HepG2 (cell line): Measurements from ENCODE around the gene KRTAP20-3. TPM values are rescaled to one million over a fixed set of nuclear protein-coding genes. Genes with fewer than 3 reads are reported as not detected.

Experiments
- ATAC-seq: fragments of 200-7000 bp; cut with Tn5 transposase; 3 replicates; pipeline ENCODE4 v1.9.1; 2020; ENCODE audit warnings: mild to moderate bottlenecking, moderate library complexity
- BruUV-seq: library from RNA; stranded (reverse); fragments of 400-500 nt; replicated peaks from 2 replicates; lab custom pipeline; 2021; lab: Mats Ljungman, UMichigan
- CTCF ChIA-PET: fragments of 300-600 bp; formaldehyde crosslinking; extraction: SDS; loops from one replicate; lab custom pipeline; 2021; ENCODE audit warnings: low total read pairs, inconsistent platforms, low intra/inter-chr PET ratio; lab: Yijun Ruan, JAX
- POLR2A ChIA-PET: fragments of 350-600 bp; sonication (Branson Sonifier 250); formaldehyde crosslinking; loops from one replicate; lab custom pipeline; 2020; ENCODE audit warnings: antibody characterized with exemption, inconsistent platforms; lab: Yijun Ruan, JAX
- DNase-seq: peaks from one replicate; pipeline ENCODE4 v3.0.0-alpha.2; 2015; ENCODE audit warnings: low spot score
- FAIRE-seq: peaks from 3 replicates; lab custom pipeline; 2011; peaks lifted over from hg19 to GRCh38; lab: Jason Lieb, UNC
- H2AFZ ChIP-seq: one replicate; pipeline ENCODE4 v1.6.1; 2011; ENCODE audit warnings: low read length, inconsistent platforms
- H3K27ac ChIP-seq: fragments of 300-600 bp; 3 replicates; pipeline ENCODE4 v1.8.0; 2011; ENCODE audit warnings: mixed run types, mild to moderate bottlenecking, mixed read lengths, low read length, inconsistent platforms; ENCODE audit not compliant: insufficient read depth; ENCODE audit errors: extremely low read length
- H3K27me3 ChIP-seq, 2 experiments: fragments of 200-600 bp in 1 of 2; 2 replicates in 1 of 2; 3 replicates in 1 of 2; pipeline versions ENCODE4 v1.6.0 to v1.8.0; 2011; ENCODE audit warnings: low read length in 2 of 2, mild to moderate bottlenecking in 2 of 2, moderate library complexity in 2 of 2, inconsistent platforms in 1 of 2; ENCODE audit not compliant: insufficient read depth in 2 of 2, control insufficient read depth in 1 of 2
- H3K36me3 ChIP-seq, 2 experiments: fragments of 200-600 bp in 1 of 2; replicated peaks in 1 of 2; 2 replicates in 1 of 2; 3 replicates in 1 of 2; pipeline versions ENCODE4 v1.5.1 to v1.8.0; 2011; ENCODE audit warnings: low read length in 2 of 2, inconsistent platforms in 1 of 2; ENCODE audit not compliant: insufficient read depth in 2 of 2, control insufficient read depth in 1 of 2
- H3K4me1 ChIP-seq: 2 replicates; pipeline ENCODE4 v1.5.1; 2012; ENCODE audit warnings: low read length, inconsistent platforms; ENCODE audit not compliant: insufficient read depth
- H3K4me2 ChIP-seq: 2 replicates; pipeline ENCODE4 v1.6.0; 2011; ENCODE audit warnings: low read depth, low read length, inconsistent platforms
- H3K4me3 ChIP-seq, 3 experiments: fragments of 200-600 bp in 1 of 3; sonication (generic), shearing (Covaris generic) in 1 of 3; replicated peaks in 1 of 3; 2 replicates each; pipeline ENCODE4 v1.5.1; 2011 to 2016; ENCODE audit warnings: low read length in 3 of 3, inconsistent platforms in 2 of 3, low read depth in 2 of 3, mild to moderate bottlenecking in 2 of 3, control low read depth in 1 of 3, mixed read lengths in 1 of 3; ENCODE audit not compliant: insufficient read depth in 1 of 3
- H3K79me2 ChIP-seq: one replicate; pipeline ENCODE4 v1.6.1; 2011; ENCODE audit warnings: low read length, inconsistent platforms; ENCODE audit not compliant: insufficient read depth
- H3K9ac ChIP-seq: 2 replicates; pipeline ENCODE4 v1.6.0; 2011; ENCODE audit warnings: mild to moderate bottlenecking, low read depth, low read length, inconsistent platforms; ENCODE audit not compliant: insufficient read depth
- H3K9me3 ChIP-seq: 2 replicates; pipeline ENCODE4 v1.5.1; 2012; ENCODE audit warnings: mild to moderate bottlenecking, low read length
- H4K20me1 ChIP-seq: 2 replicates; pipeline ENCODE4 v1.6.0; 2011; ENCODE audit warnings: inconsistent platforms, mild to moderate bottlenecking, low read length, moderate library complexity; ENCODE audit not compliant: insufficient read depth
- ADNP ChIP-seq: sonication (generic); formaldehyde crosslinking; IDR thresholded peaks from 2 replicates; pipeline ENCODE4 v1.4.0; 2020; ENCODE audit warnings: missing genetic modification reagents
- ARID2 ChIP-seq: sonication (generic); formaldehyde crosslinking; IDR thresholded peaks from 2 replicates; pipeline ENCODE4 v1.8.1; 2022; ENCODE audit warnings: mild to moderate bottlenecking, missing genetic modification reagents, borderline replicate concordance
- ATF7 ChIP-seq, 2 experiments: fragments of 450-650 bp in 1 of 2; sonication (generic) in 1 of 2; formaldehyde crosslinking in 1 of 2; IDR thresholded peaks; 2 replicates each; pipeline versions ENCODE4 v1.4.0 to v1.6.1; 2016 to 2020; ENCODE audit warnings: antibody characterized with exemption in 1 of 2, mild to moderate bottlenecking in 1 of 2, missing genetic modification reagents in 1 of 2
- CCDC6 ChIP-seq: sonication (generic); formaldehyde crosslinking; IDR thresholded peaks from 2 replicates; pipeline ENCODE4 v1.8.1; 2022; ENCODE audit warnings: mild to moderate bottlenecking, missing genetic modification reagents, moderate library complexity
- CHCHD3 ChIP-seq: sonication (generic); formaldehyde crosslinking; IDR thresholded peaks from 2 replicates; pipeline ENCODE4 v1.8.0; 2022; ENCODE audit warnings: mild to moderate bottlenecking, missing genetic modification reagents, moderate library complexity
- FLYWCH1 ChIP-seq: sonication (generic); formaldehyde crosslinking; IDR thresholded peaks from 2 replicates; pipeline ENCODE4 v1.8.1; 2023; ENCODE audit warnings: mild to moderate bottlenecking, missing genetic modification reagents
- YEATS2 ChIP-seq: sonication (generic); formaldehyde crosslinking; IDR thresholded peaks from 2 replicates; pipeline ENCODE4 v1.4.0; 2020; ENCODE audit warnings: missing genetic modification reagents, borderline replicate concordance
- ZBTB1 ChIP-seq: sonication (generic); formaldehyde crosslinking; IDR thresholded peaks from 2 replicates; pipeline ENCODE4 v1.4.0; 2020; ENCODE audit warnings: missing genetic modification reagents, borderline replicate concordance
- ZNF180 ChIP-seq: sonication (generic); formaldehyde crosslinking; IDR thresholded peaks from 2 replicates; pipeline ENCODE4 v1.4.0; 2020; ENCODE audit warnings: low read depth, missing genetic modification reagents, borderline replicate concordance
- ZNF232 ChIP-seq: sonication (generic); formaldehyde crosslinking; IDR thresholded peaks from 2 replicates; pipeline ENCODE4 v1.4.0; 2020; ENCODE audit warnings: missing genetic modification reagents, borderline replicate concordance
- ZNF331 ChIP-seq: sonication (generic); formaldehyde crosslinking; IDR thresholded peaks from 2 replicates; pipeline ENCODE4 v1.4.0; 2020; ENCODE audit warnings: missing genetic modification reagents
- ZNF44 ChIP-seq: sonication (generic); formaldehyde crosslinking; IDR thresholded peaks from 2 replicates; pipeline ENCODE4 v1.5.1; 2020; ENCODE audit warnings: mild to moderate bottlenecking, missing genetic modification reagents
- ZNF543 ChIP-seq: sonication (generic); formaldehyde crosslinking; IDR thresholded peaks from 2 replicates; pipeline ENCODE4 v1.4.0; 2020; ENCODE audit warnings: mild to moderate bottlenecking, missing genetic modification reagents
- ZNF547 ChIP-seq: sonication (generic); formaldehyde crosslinking; IDR thresholded peaks from 2 replicates; pipeline ENCODE4 v1.5.1; 2020; ENCODE audit warnings: mild to moderate bottlenecking, missing genetic modification reagents
- WGBS: methylation state at CpG from one replicate; pipeline ENCODE4 v1.1.6; 2017; ENCODE audit warnings: low lambda C conversion rate; 5-methylcytosine and 5-hydroxymethylcytosine counted together
- in situ Hi-C: cut with HindIII; loops from 2 replicates; pipeline ENCODE4 v1.10.0; 2017; ENCODE audit warnings: low pct_unique_long_range_greater_than_20kb; ENCODE audit not compliant: extremely low pct_ligation_motif_present
- intact Hi-C: fragments of 100-400 bp; cut with micrococcal nuclease; formaldehyde crosslinking; loops from one replicate; pipeline ENCODE4 v1.10.0; 2022; ENCODE audit not compliant: unreplicated experiment
- polyA plus RNA-seq, 8 experiments: library from polyadenylated mRNA; depleted of rRNA in 3 of 8; stranded (reverse) in 7 of 8; unstranded in 1 of 8; fragments of >200 nt; fragmentation: Illumina TruSeq in 4 of 8; extraction: Trizol in 4 of 8; gene quantifications; 2 replicates each; pipeline versions ENCODE4 v1.2.1 to v1.2.3, GENCODE V29; 2011 to 2016; ENCODE audit warnings: low read depth in 4 of 8, missing spikeins in 1 of 8, mixed read lengths in 1 of 8; ENCODE audit not compliant: insufficient read depth in 1 of 8
- total RNA-seq, 5 experiments: library from RNA; depleted of rRNA; stranded (reverse); fragments of >200 nt; fragmentation: Illumina TruSeq; extraction: Trizol; gene quantifications; 2 replicates each; pipeline ENCODE4 v1.2.3, GENCODE V29; 2016; ENCODE audit warnings: low read depth in 1 of 5
- TF ChIP-seq, protein P1 (sequence below): sonication (generic); formaldehyde crosslinking; IDR thresholded peaks from 2 replicates; pipeline ENCODE4 v1.8.1; 2023; ENCODE audit warnings: mild to moderate bottlenecking, missing genetic modification reagents, borderline replicate concordance

The KRTAP20-3 gene
- total and polyA plus RNA-seq, 2 of the 13 experiments (the other 11 are each of a cell fraction or from before 2014, with no cell fraction given): not detected

DNA sequence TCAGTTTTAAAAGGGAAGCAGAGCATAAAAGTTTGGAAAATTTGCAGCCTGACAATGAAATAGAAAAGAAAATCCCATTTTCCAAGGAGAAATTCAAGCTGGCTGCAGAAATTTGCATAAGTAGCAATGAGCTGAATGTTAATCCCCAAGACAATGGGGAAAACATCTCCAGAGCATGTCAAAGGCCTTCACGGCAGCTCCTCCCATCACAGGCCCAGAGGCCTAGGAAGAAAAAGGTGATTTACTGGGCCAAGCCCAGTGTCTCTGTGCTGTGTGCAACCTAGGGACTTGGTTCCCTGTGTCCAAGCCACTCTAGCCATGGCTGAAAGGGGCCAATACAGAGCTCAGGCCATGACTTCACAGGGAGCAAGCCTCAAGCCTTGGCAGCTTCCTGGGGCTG is 26.1 kb downstream of the KRTAP20-3 start (continued):
- TF ChIP-seq ATF7 (IDR thresholded peaks at IDR 0.05) (no peak), ATF7 (CRISPR knock-in tag; IDR thresholded peaks at IDR 0.05) (no peak), ADNP (CRISPR knock-in tag) (no peak)
- TF ChIP-seq, protein P1, sequence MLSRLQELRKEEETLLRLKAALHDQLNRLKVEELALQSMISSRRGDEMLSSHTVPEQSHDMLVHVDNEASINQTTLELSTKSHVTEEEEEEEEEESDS (CRISPR knock-in tag): no peak

DNA sequence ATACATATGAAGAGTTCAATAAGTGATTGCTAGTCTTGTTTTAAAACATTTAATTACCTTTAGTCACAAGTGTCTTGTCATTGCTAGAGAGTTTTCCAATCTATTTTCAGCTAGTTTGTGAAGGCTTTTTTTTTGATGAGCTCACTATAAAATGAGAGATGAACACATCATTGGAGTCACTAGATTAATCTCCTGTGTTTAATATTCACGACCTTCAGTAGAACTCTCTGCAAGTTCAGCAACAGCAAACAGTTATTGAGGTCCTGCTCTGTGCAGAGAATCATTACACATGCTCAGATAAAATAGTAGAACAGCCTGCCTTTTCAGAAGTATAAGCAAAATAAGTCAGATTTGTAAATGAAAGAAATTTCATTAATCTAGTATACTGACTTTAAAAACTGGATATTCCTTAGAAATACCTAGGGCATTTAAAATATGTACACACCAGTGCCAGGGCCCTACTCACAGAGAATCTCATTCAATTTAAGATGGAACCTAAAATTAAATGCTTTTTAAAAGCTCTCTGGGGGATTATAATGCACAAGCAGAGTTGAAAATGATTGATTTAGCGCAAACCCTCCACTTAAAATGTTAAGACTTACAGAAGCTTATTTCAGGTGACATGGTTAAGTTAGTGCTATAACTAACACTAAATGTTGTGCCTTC is 30.5 kb downstream of the KRTAP20-3 start:
- Histone ChIP-seq H3K36me3 (no peaks in the 10 kb centered on the region), H3K9ac (no peak overlapping the region), H2AFZ (no peak overlapping the region), H3K4me3 (no peak overlapping the region), H3K27ac (no peak overlapping the region), H3K27me3 (no peaks in the 10 kb centered on the region), H3K4me1 (no peaks in the 10 kb centered on the region), H3K4me2 (no peak overlapping the region), H3K79me2 (no peaks in the 10 kb centered on the region), H4K20me1 (no peaks in the 10 kb centered on the region), H3K9me3 (peaks cover 96% of the 10 kb centered on the region)
- intact Hi-C loops (no loop called here), in situ Hi-C loops (no loop called here)
- BruUV-seq: no TSS peak
- ChIA-PET POLR2A (no interaction called here), CTCF (no interaction called here)
- TF ChIP-seq ZNF543 (no peak), ZNF44 (no peak), FLYWCH1 (CRISPR knock-in tag) (no peak), ZNF180 (CRISPR knock-in tag) (no peak), ZNF547 (no peak), ZNF331 (no peak), CCDC6 (CRISPR knock-in tag) (no peak), YEATS2 (CRISPR knock-in tag) (no peak), ZBTB1 (no peak), CHCHD3 (CRISPR knock-in tag) (no peak), ARID2 (CRISPR knock-in tag) (no peak), ZNF232 (CRISPR knock-in tag) (no peak)
- DNase-seq (no peak), ATAC-seq (no peak), FAIRE-seq (no peak)
- WGBS: 0% methylated on average over 2 of the region's 2 CpGs
